ENCODE data around the gene CCL4. TPM values are rescaled to one million over a fixed set of nuclear protein-coding genes. Genes with fewer than 3 reads are reported as not detected.
"Not testable (repeated sequence)": the region's sequence is repeated elsewhere in the genome, so short reads cannot be mapped to it uniquely, and the experiment has no call there.

Gene CCL4
- polyA plus RNA-seq, 1 donor from 2014 or later = not detected

DNA sequence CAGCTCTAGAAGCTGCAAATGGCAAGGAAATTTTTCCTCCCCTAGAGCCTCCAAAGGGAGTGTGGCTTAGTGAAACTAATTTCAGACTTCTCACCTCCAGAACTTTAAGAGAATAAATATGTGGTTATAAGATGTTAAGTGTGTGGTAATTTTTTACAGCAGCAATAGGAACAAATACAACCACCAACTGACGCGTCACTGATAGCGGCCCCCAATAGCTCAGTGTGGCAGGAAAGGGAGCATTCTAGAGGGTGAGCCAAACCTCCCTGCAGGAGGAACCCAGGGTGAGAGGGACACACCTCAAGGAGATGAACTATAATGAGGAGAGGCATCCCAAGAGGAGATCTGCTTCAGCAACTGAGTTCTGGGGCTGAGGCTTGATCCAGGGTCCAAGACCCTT is 4.0 kb downstream of the CCL4 start:
- no peaks in the 10 kb centered on the region for H3K9me3 ChIP-seq (ENCODE audit: low read length)
- no peak overlapping the region for H3K9ac ChIP-seq (ENCODE audit: low read length)
- H3F3A ChIP-seq (ENCODE audit: insufficient read depth, low read length, poor library complexity, severe bottlenecking) = no peaks in the 10 kb centered on the region
- no peaks in the 10 kb centered on the region for H3K36me3 ChIP-seq (ENCODE audit: insufficient read depth, low read length)
- TF ChIP-seq RAD21 (conservative IDR thresholded peaks at IDR 0.05) (no peak), REST (IDR thresholded peaks at IDR 0.05; ENCODE audit: borderline replicate concordance) (no peak), EZH2 (IDR thresholded peaks at IDR 0.05; ENCODE audit: borderline replicate concordance, insufficient read depth, low read length, poor library complexity, severe bottlenecking) (no peak), TAF1 (IDR thresholded peaks at IDR 0.05; ENCODE audit: low read depth) (no peak), SMC3 (conservative IDR thresholded peaks at IDR 0.05; ENCODE audit: poor library complexity) (no peak), POLR2AphosphoS5 (IDR thresholded peaks at IDR 0.05) (no peak), MXI1 (conservative IDR thresholded peaks at IDR 0.05; ENCODE audit: poor library complexity, severe bottlenecking) (no peak), EP300 (conservative IDR thresholded peaks at IDR 0.05; ENCODE audit: poor library complexity, severe bottlenecking) (no peak)
- TF ChIP-seq, protein P1, sequence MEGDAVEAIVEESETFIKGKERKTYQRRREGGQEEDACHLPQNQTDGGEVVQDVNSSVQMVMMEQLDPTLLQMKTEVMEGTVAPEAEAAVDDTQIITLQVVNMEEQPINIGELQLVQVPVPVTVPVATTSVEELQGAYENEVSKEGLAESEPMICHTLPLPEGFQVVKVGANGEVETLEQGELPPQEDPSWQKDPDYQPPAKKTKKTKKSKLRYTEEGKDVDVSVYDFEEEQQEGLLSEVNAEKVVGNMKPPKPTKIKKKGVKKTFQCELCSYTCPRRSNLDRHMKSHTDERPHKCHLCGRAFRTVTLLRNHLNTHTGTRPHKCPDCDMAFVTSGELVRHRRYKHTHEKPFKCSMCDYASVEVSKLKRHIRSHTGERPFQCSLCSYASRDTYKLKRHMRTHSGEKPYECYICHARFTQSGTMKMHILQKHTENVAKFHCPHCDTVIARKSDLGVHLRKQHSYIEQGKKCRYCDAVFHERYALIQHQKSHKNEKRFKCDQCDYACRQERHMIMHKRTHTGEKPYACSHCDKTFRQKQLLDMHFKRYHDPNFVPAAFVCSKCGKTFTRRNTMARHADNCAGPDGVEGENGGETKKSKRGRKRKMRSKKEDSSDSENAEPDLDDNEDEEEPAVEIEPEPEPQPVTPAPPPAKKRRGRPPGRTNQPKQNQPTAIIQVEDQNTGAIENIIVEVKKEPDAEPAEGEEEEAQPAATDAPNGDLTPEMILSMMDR (IDR thresholded peaks at IDR 0.05; ENCODE audit: poor library complexity, severe bottlenecking) = no peak
- H3K79me2 ChIP-seq (replicated peaks; ENCODE audit: insufficient read depth, low read length) = no peaks in the 10 kb centered on the region
- no peak overlapping the region for H3K4me3 ChIP-seq (ENCODE audit: low read length)
- no peak overlapping the region for H2AFZ ChIP-seq (ENCODE audit: low read depth, low read length)
- H4K20me1 ChIP-seq (ENCODE audit: insufficient read depth) = no peaks in the 10 kb centered on the region
- H3K27ac ChIP-seq (ENCODE audit: low read length) = no peak overlapping the region
- H3K27me3 ChIP-seq (ENCODE audit: insufficient read depth, low read depth, low read length) = no peaks in the 10 kb centered on the region
- no peak overlapping the region for H3K4me2 ChIP-seq (ENCODE audit: low read length)
- no peaks in the 10 kb centered on the region for H3K9me2 ChIP-seq (ENCODE audit: insufficient read depth, low read length)

GRCh38 chr17:36108265-36108664 is 4.6 kb downstream of the CCL4 start:
- H3K4me2 ChIP-seq (ENCODE audit: low read length); H3K9ac ChIP-seq (ENCODE audit: low read length); H3K79me2 ChIP-seq (replicated peaks; ENCODE audit: insufficient read depth, low read length); H3F3A ChIP-seq (ENCODE audit: insufficient read depth, low read length, poor library complexity, severe bottlenecking); H2AFZ ChIP-seq (ENCODE audit: low read depth, low read length); H4K20me1 ChIP-seq (ENCODE audit: insufficient read depth); H3K9me2 ChIP-seq (ENCODE audit: insufficient read depth, low read length); H3K27ac ChIP-seq (ENCODE audit: low read length); H3K36me3 ChIP-seq (ENCODE audit: insufficient read depth, low read length); H3K4me3 ChIP-seq (ENCODE audit: low read length); H3K9me3 ChIP-seq (ENCODE audit: low read length); H3K27me3 ChIP-seq (ENCODE audit: insufficient read depth, low read depth, low read length): not testable (repeated sequence)

- Histone ChIP-seq H3K4me2 (ENCODE audit: low read length) (no peak overlapping the region), H3K27ac (ENCODE audit: low read length) (no peak overlapping the region), H3K9me2 (ENCODE audit: insufficient read depth, low read length) (no peaks in the 10 kb centered on the region), H3K9me3 (ENCODE audit: low read length) (no peaks in the 10 kb centered on the region), H4K20me1 (ENCODE audit: insufficient read depth) (no peaks in the 10 kb centered on the region), H3K9ac (ENCODE audit: low read length) (no peak overlapping the region), H3F3A (ENCODE audit: insufficient read depth, low read length, poor library complexity, severe bottlenecking) (no peaks in the 10 kb centered on the region), H2AFZ (ENCODE audit: low read depth, low read length) (no peak overlapping the region), H3K79me2 (replicated peaks; ENCODE audit: insufficient read depth, low read length) (no peaks in the 10 kb centered on the region), H3K36me3 (ENCODE audit: insufficient read depth, low read length) (no peaks in the 10 kb centered on the region), H3K4me3 (ENCODE audit: low read length) (no peak overlapping the region), H3K27me3 (ENCODE audit: insufficient read depth, low read depth, low read length) (no peaks in the 10 kb centered on the region)
- TF ChIP-seq POLR2AphosphoS5 (IDR thresholded peaks at IDR 0.05) (no peak), RAD21 (conservative IDR thresholded peaks at IDR 0.05) (no peak), MXI1 (conservative IDR thresholded peaks at IDR 0.05; ENCODE audit: poor library complexity, severe bottlenecking) (no peak), TAF1 (IDR thresholded peaks at IDR 0.05; ENCODE audit: low read depth) (no peak), EZH2 (IDR thresholded peaks at IDR 0.05; ENCODE audit: borderline replicate concordance, insufficient read depth, low read length, poor library complexity, severe bottlenecking) (no peak), REST (IDR thresholded peaks at IDR 0.05; ENCODE audit: borderline replicate concordance) (no peak), EP300 (conservative IDR thresholded peaks at IDR 0.05; ENCODE audit: poor library complexity, severe bottlenecking) (no peak), SMC3 (conservative IDR thresholded peaks at IDR 0.05; ENCODE audit: poor library complexity) (no peak)
- TF ChIP-seq, protein P1 (IDR thresholded peaks at IDR 0.05; ENCODE audit: poor library complexity, severe bottlenecking) = no peak
These were observed 7.5 kb downstream of the CCL4 start for GRCh38 chr17:36111068-36111490.

Data from neural cell (in vitro differentiated cells).